GM12801 (cell line): ENCODE data around the gene DSCAM.

Source experiments
- TF ChIP-seq, protein P1 (sequence below): IDR thresholded peaks from one replicate; pipeline ENCODE4 v1.5.1; 2011; ENCODE audit warnings: control low read depth; ENCODE audit not compliant: insufficient read length; ENCODE audit errors: extremely low read depth

Gene DSCAM

GRCh38 chr21:40377135-40377534 is 469.8 kb downstream of the DSCAM start:
- TF ChIP-seq, protein P1, sequence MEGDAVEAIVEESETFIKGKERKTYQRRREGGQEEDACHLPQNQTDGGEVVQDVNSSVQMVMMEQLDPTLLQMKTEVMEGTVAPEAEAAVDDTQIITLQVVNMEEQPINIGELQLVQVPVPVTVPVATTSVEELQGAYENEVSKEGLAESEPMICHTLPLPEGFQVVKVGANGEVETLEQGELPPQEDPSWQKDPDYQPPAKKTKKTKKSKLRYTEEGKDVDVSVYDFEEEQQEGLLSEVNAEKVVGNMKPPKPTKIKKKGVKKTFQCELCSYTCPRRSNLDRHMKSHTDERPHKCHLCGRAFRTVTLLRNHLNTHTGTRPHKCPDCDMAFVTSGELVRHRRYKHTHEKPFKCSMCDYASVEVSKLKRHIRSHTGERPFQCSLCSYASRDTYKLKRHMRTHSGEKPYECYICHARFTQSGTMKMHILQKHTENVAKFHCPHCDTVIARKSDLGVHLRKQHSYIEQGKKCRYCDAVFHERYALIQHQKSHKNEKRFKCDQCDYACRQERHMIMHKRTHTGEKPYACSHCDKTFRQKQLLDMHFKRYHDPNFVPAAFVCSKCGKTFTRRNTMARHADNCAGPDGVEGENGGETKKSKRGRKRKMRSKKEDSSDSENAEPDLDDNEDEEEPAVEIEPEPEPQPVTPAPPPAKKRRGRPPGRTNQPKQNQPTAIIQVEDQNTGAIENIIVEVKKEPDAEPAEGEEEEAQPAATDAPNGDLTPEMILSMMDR, result no peak

DNA sequence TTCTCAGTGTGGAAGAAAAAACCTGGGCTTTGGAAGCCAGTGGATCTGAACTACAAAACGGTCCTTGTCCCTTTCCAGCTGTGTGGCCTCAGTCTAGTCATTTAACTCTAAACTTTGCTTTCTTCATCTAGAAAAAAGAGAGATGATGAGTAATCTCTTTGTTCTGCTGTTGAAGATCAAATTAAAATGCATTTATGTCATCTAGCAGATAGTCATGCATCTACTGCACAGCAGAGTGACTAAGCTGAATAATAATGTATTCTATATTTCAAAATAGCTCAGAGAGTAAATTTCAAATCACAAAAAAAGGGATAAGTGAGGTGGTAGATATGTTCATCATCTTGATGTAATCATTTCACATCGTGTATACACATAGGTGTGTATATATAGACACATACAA is 473.2 kb downstream of the DSCAM start:
- TF ChIP-seq, protein P1, result no peak

DNA sequence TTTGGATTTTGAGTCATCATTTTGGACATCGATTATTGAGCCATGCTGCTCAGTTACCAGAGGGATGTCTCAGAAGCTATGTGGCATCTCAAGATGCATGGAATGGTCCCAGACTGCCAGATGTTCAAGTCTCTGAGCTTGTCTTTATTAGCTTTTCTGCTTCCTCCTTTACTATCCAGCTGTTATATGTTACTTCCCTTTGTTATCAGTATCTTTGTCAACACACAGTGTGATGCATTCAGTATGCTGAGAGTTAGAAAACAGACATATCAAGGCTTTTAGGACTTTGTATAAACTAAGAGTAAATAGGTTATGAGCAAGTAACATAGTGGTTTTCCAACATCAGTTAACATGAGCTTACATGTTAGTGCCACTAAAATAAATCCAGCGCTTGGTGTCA is 474.5 kb downstream of the DSCAM start:
- TF ChIP-seq, protein P1, result no peak

GRCh38 chr21:40371329-40371728 is 475.6 kb downstream of the DSCAM start:
- TF ChIP-seq, protein P1, result no peak

DNA sequence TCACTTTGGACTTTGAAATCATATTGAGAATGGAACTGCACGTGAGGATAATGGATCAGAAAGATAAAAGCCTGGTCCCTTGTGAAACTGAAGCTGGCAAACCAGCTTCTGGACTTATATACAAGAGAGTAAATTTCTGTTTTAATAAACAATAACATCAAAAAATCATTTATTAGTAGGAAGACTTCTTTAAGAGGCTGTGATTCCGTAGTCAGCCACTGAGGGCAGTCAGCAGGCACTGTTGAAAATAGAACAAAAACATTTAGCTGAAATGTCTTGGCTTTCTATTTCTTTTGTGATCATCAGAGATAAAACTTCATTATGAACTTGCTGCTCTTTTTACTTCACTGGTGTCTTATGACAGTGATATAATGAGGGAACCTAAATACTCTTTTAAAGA is 490.3 kb downstream of the DSCAM start:
- TF ChIP-seq, protein P1, result no peak

DNA sequence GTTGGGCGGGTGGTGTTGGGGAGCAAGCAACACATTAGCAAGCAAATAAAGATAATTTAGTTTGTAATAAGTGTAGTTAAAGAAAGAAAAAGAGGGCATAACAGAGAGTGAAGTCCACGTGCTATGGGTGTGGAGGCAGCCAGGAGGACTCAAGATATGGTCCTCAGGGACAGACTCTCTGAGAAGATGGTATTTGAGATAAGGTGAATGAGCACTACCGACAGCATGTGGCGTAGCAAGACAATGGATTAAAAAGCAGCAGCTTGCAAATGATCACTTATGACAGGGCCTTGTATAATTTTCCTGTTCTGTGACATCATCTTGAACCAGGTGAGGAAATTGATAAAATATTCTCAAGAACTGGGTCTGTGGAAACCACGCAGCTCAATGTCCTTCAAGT is 491.9 kb downstream of the DSCAM start:
- TF ChIP-seq, protein P1, result no peak

DNA sequence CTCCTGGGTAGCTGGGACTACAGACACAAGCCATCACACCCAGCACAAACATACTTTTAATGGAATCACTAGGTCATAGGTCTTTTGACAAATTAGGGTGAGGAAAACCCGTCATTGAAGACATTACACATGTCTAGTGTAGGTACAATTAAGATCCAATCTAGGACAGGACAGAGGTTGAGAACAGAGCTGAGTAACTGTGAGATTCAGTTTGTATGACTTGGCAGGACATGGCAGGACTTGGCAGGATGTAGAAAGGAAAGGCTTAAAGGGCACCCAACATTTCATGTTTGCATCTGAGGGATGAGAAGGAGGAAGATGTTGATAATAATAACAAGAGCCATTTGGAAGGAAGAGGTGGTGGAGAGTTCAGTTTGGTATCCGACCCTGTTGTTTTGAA is 496.0 kb downstream of the DSCAM start:
- TF ChIP-seq, protein P1, result no peak

DNA sequence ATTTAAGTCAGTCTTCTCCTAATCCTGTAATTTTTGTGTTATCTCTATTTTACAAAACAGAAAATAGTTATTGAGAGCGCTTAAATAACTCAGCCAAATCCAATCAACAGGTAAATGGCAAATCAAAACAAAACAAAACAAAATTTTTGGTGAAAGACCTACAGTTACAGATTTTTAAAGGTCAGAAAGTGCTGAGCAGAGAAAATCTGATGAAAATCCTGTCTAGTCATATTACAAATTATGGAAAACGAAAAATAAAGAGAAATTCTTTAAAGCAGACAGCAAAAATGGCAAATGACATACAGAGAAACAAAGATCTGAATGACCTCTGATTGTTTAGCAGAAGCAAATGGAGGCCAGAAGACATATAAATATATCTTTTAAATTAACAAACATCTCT is 497.4 kb downstream of the DSCAM start:
- TF ChIP-seq, protein P1, result no peak
